ENCODE results near the gene VEZF1. TPM values are rescaled to one million over a fixed set of nuclear protein-coding genes. Genes with fewer than 3 reads are reported as not detected.

Gene VEZF1
- total and polyA plus RNA-seq, 2 donors (not counting 1 experiment from before 2014, with no cell fraction given), result 43.9 to 51.2 TPM

GRCh38 chr17:57926723-57927047 is 61.4 kb downstream of the VEZF1 start:
- no peak for DNase-seq (ENCODE audit: low read depth in 2 of 2)
- Histone ChIP-seq H3K4me1 (ENCODE audit: control insufficient read depth, extremely low read depth, insufficient read depth, low read length) (peaks cover 5% of the 10 kb centered on the region), H2AFZ (ENCODE audit: low read length) (no peak overlapping the region), H4K20me1 (ENCODE audit: control insufficient read depth, extremely low read depth, insufficient read depth, low read length) (no peaks in the 10 kb centered on the region), H3K4me3 (replicated peaks in 1 of 4; ENCODE audit: control extremely low read depth in 1 of 4, insufficient read depth in 1 of 4, low read depth in 3 of 4, low read length in 4 of 4) (no peak overlapping the region), H3K9ac (ENCODE audit: insufficient read depth, low read length) (no peak overlapping the region), H3K4me2 (ENCODE audit: extremely low read depth, insufficient read depth, low read length) (no peak overlapping the region), H3K79me2 (ENCODE audit: control insufficient read depth, insufficient read depth, low read length) (peaks cover 25% of the 10 kb centered on the region), H3K27ac (ENCODE audit: insufficient read depth, low read length) (no peak overlapping the region), H3K27me3 (ENCODE audit: control insufficient read depth, insufficient read depth, low read length) (no peaks in the 10 kb centered on the region), H3K36me3 (ENCODE audit: control insufficient read depth, insufficient read depth, low read length) (peaks cover under 1% of the 10 kb centered on the region), H3K9me3 (ENCODE audit: control insufficient read depth, insufficient read depth, low read depth, low read length) (no peaks in the 10 kb centered on the region)
- TF ChIP-seq EZH2 (IDR thresholded peaks at IDR 0.05; ENCODE audit: low read length, missing control alignments), result no peak
- no peak for TF ChIP-seq CTCF (conservative IDR thresholded peaks at IDR 0.05 in 1 of 2, IDR thresholded peaks at IDR 0.05 in 1 of 2; ENCODE audit: low read depth in 1 of 2, low read length in 2 of 2)

GRCh38 chr17:57925361-57925990 is 62.6 kb downstream of the VEZF1 start:
- peaks cover 2% of the 10 kb centered on the region for H3K4me1 ChIP-seq (ENCODE audit: control insufficient read depth, extremely low read depth, insufficient read depth, low read length)
- no peak overlapping the region for H3K4me3 ChIP-seq (replicated peaks in 1 of 4; ENCODE audit: control extremely low read depth in 1 of 4, insufficient read depth in 1 of 4, low read depth in 3 of 4, low read length in 4 of 4)
- no peak overlapping the region for H3K27ac ChIP-seq (ENCODE audit: insufficient read depth, low read length)
- peaks cover 20% of the 10 kb centered on the region for H3K79me2 ChIP-seq (ENCODE audit: control insufficient read depth, insufficient read depth, low read length)
- DNase-seq (ENCODE audit: low read depth in 2 of 2), result no peak
- no peak overlapping the region for H2AFZ ChIP-seq (ENCODE audit: low read length)
- no peak overlapping the region for H3K9ac ChIP-seq (ENCODE audit: insufficient read depth, low read length)
- TF ChIP-seq CTCF (conservative IDR thresholded peaks at IDR 0.05 in 1 of 2, IDR thresholded peaks at IDR 0.05 in 1 of 2; ENCODE audit: low read depth in 1 of 2, low read length in 2 of 2) (no peak), EZH2 (IDR thresholded peaks at IDR 0.05; ENCODE audit: low read length, missing control alignments) (no peak)
- H3K36me3 ChIP-seq (ENCODE audit: control insufficient read depth, insufficient read depth, low read length), result no peaks in the 10 kb centered on the region
- no peaks in the 10 kb centered on the region for H3K9me3 ChIP-seq (ENCODE audit: control insufficient read depth, insufficient read depth, low read depth, low read length)
- H3K27me3 ChIP-seq (ENCODE audit: control insufficient read depth, insufficient read depth, low read length), result no peaks in the 10 kb centered on the region
- H3K4me2 ChIP-seq (ENCODE audit: extremely low read depth, insufficient read depth, low read length), result no peak overlapping the region
- no peaks in the 10 kb centered on the region for H4K20me1 ChIP-seq (ENCODE audit: control insufficient read depth, extremely low read depth, insufficient read depth, low read length)

- Histone ChIP-seq H3K4me1 (ENCODE audit: control insufficient read depth, extremely low read depth, insufficient read depth, low read length) (peaks cover 2% of the 10 kb centered on the region), H3K27ac (ENCODE audit: insufficient read depth, low read length) (no peak overlapping the region), H2AFZ (ENCODE audit: low read length) (no peak overlapping the region), H3K9ac (ENCODE audit: insufficient read depth, low read length) (no peak overlapping the region), H4K20me1 (ENCODE audit: control insufficient read depth, extremely low read depth, insufficient read depth, low read length) (no peaks in the 10 kb centered on the region), H3K79me2 (ENCODE audit: control insufficient read depth, insufficient read depth, low read length) (peaks cover 16% of the 10 kb centered on the region), H3K4me2 (ENCODE audit: extremely low read depth, insufficient read depth, low read length) (no peak overlapping the region), H3K4me3 (replicated peaks in 1 of 4; ENCODE audit: control extremely low read depth in 1 of 4, insufficient read depth in 1 of 4, low read depth in 3 of 4, low read length in 4 of 4) (no peak overlapping the region), H3K36me3 (ENCODE audit: control insufficient read depth, insufficient read depth, low read length) (no peaks in the 10 kb centered on the region), H3K27me3 (ENCODE audit: control insufficient read depth, insufficient read depth, low read length) (no peaks in the 10 kb centered on the region), H3K9me3 (ENCODE audit: control insufficient read depth, insufficient read depth, low read depth, low read length) (no peaks in the 10 kb centered on the region)
- no peak for DNase-seq (ENCODE audit: low read depth in 2 of 2)
- TF ChIP-seq CTCF (conservative IDR thresholded peaks at IDR 0.05 in 1 of 2, IDR thresholded peaks at IDR 0.05 in 1 of 2; ENCODE audit: low read depth in 1 of 2, low read length in 2 of 2) (no peak), EZH2 (IDR thresholded peaks at IDR 0.05; ENCODE audit: low read length, missing control alignments) (no peak)
Observed at GRCh38 chr17:57924677-57925076, 63.4 kb downstream of the VEZF1 start.

Other genes with a start within 250 kb of the VEZF1 start
- not detected in 2 replicates for gene CCDC182, start 243.0 kb downstream of the VEZF1 start, total RNA-seq
- not detected in 2 replicates for gene CCDC182, start 243.0 kb downstream of the VEZF1 start, polyA plus RNA-seq
- 18.5 and 27.9 TPM in 2 replicates for gene MRPS23, start 138.2 kb downstream of the VEZF1 start, total RNA-seq
- 40.0 and 57.6 TPM in 2 replicates for gene MRPS23, start 138.2 kb downstream of the VEZF1 start, polyA plus RNA-seq
- 6.2 and 11.9 TPM in 2 replicates for gene CUEDC1, start 32.8 kb downstream of the VEZF1 start, total RNA-seq
- 25.6 and 34.9 TPM in 2 replicates for gene CUEDC1, start 32.8 kb downstream of the VEZF1 start, polyA plus RNA-seq
- gene SRSF1, start 19.0 kb upstream of the VEZF1 start, total RNA-seq, result 242 and 307 TPM in 2 replicates
- gene SRSF1, start 19.0 kb upstream of the VEZF1 start, polyA plus RNA-seq, result 191 and 218 TPM in 2 replicates
- 32.1 and 32.9 TPM in 2 replicates for gene DYNLL2, start 95.2 kb upstream of the VEZF1 start, total RNA-seq
- 17.1 and 22.7 TPM in 2 replicates for gene DYNLL2, start 95.2 kb upstream of the VEZF1 start, polyA plus RNA-seq
- gene OR4D1, start 160.1 kb upstream of the VEZF1 start, total RNA-seq, result not detected in 2 replicates
- gene OR4D1, start 160.1 kb upstream of the VEZF1 start, polyA plus RNA-seq, result not detected in 2 replicates
- not detected in 2 replicates for gene OR4D2, start 178.7 kb upstream of the VEZF1 start, total RNA-seq
- gene OR4D2, start 178.7 kb upstream of the VEZF1 start, polyA plus RNA-seq, result not detected in 2 replicates
- not detected in 2 replicates for gene EPX, start 204.5 kb upstream of the VEZF1 start, total RNA-seq
- gene EPX, start 204.5 kb upstream of the VEZF1 start, polyA plus RNA-seq, result not detected in 2 replicates
- gene MKS1, start 231.0 kb upstream of the VEZF1 start, total RNA-seq, result 13.1 and 17.8 TPM in 2 replicates
- gene MKS1, start 231.0 kb upstream of the VEZF1 start, polyA plus RNA-seq, result 8.7 and 10.3 TPM in 2 replicates